Stimulated activated CD8-positive, alpha-beta memory T cell treated with anti-CD3 and anti-CD28 coated beads, Interleukin-4, amount 100 ng/mL, for 4 hours (primary cell): Measurements from ENCODE around the gene CREBBP.

Experiments
- DNase-seq, 2 donors: peaks; one replicate each; pipeline ENCODE4 v3.0.0-alpha.2; 2020; ENCODE audit warnings: low read depth in 2 of 2, low spot score in 1 of 2

Gene CREBBP

GRCh38 chr16:3797904-3798811 lies 82.4 kb downstream of the CREBBP start:
- DNase-seq, result no peak

- DNase-seq, result no peak
These were observed 83.0 kb downstream of the CREBBP start for GRCh38 chr16:3797473-3797872.

- DNase-seq, result no peak
These were observed 87.3 kb downstream of the CREBBP start for GRCh38 chr16:3793161-3793576.

GRCh38 chr16:3792472-3793012 lies 88.0 kb downstream of the CREBBP start:
- DNase-seq, result no peak

- no peak for DNase-seq
These were observed 88.8 kb downstream of the CREBBP start for GRCh38 chr16:3791701-3792100.

- DNase-seq, result no peak
These were observed 91.0 kb downstream of the CREBBP start for GRCh38 chr16:3789375-3790099.

GRCh38 chr16:3788711-3789374 lies 91.7 kb downstream of the CREBBP start:
- no peak for DNase-seq

- DNase-seq, result no peak
These were observed 92.4 kb downstream of the CREBBP start for GRCh38 chr16:3787924-3788661.

- DNase-seq, result no peak
These were observed 95.1 kb downstream of the CREBBP start for GRCh38 chr16:3785413-3785812.

GRCh38 chr16:3783516-3783915 lies 97.0 kb downstream of the CREBBP start:
- no peak for DNase-seq

- DNase-seq, result no peak
These were observed 97.9 kb downstream of the CREBBP start for GRCh38 chr16:3782566-3782965.

GRCh38 chr16:3781421-3781820 lies 99.1 kb downstream of the CREBBP start:
- no peak for DNase-seq

GRCh38 chr16:3780570-3780969 lies 99.9 kb downstream of the CREBBP start:
- no peak for DNase-seq

GRCh38 chr16:3776316-3776715 lies 104.2 kb downstream of the CREBBP start:
- DNase-seq, result no peak

- no peak for DNase-seq
These were observed 105.7 kb downstream of the CREBBP start for GRCh38 chr16:3774819-3775218.

- DNase-seq, result no peak
These were observed 106.3 kb downstream of the CREBBP start for GRCh38 chr16:3774156-3774767.

- no peak for DNase-seq
These were observed 106.8 kb downstream of the CREBBP start for GRCh38 chr16:3773663-3774062.

GRCh38 chr16:3771513-3771912 lies 109.0 kb downstream of the CREBBP start:
- DNase-seq, result no peak

GRCh38 chr16:3770530-3770929 lies 110.0 kb downstream of the CREBBP start:
- DNase-seq, result no peak

GRCh38 chr16:3769942-3770341 lies 110.6 kb downstream of the CREBBP start:
- no peak for DNase-seq
